Measurements from ENCODE around the gene ITGA5.

Gene ITGA5

DNA sequence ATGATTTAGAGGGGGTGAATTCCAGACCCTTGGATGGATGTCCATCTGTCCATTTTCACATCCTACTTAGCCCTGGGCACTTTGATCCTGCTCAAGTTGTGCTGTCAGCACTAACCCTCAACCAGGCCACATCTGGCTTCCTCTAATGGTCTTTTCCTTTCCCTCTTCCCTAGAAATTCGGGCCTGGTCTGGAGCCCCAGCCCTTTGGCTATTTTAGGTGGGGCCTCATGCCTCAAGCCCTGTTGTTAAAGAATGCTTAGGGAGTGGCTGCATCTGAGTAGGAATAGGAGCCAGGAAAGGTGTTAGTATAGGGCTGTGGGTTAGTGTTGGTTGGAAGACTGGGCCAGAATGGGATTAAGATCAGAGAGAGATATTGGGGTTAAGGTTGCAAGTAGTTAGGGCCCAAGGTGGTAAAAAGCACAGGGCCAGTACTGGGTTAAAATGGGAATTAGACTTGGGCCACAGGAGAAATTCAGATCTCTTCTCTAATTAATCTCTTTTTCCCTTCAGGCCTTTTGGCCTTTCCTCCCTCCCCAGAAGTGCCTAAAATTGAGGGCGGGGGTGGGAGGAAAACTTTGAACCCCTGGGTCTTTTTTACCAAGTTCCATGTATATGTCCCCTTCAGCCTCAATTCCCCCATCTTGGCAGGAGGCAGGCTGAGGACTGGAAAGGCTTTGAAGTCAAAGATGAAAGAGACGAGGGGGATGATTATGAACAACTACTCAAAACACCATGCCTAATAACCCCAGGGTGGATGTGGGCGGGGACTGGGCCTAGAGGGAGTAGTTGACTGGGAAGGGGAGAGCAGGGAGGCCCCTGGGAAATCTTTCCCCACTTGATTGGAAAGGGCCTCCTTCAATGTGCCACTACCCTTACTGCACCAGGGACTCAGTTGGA is 30.6 kb downstream of the ITGA5 start:
- H3K27me3 ChIP-seq (ENCODE audit: insufficient read depth, low read depth, severe bottlenecking): no peaks in the 10 kb centered on the region
- DNase-seq: no peak
- peaks cover 36% of the 10 kb centered on the region for H3K36me3 ChIP-seq
- TF ChIP-seq, protein P1, sequence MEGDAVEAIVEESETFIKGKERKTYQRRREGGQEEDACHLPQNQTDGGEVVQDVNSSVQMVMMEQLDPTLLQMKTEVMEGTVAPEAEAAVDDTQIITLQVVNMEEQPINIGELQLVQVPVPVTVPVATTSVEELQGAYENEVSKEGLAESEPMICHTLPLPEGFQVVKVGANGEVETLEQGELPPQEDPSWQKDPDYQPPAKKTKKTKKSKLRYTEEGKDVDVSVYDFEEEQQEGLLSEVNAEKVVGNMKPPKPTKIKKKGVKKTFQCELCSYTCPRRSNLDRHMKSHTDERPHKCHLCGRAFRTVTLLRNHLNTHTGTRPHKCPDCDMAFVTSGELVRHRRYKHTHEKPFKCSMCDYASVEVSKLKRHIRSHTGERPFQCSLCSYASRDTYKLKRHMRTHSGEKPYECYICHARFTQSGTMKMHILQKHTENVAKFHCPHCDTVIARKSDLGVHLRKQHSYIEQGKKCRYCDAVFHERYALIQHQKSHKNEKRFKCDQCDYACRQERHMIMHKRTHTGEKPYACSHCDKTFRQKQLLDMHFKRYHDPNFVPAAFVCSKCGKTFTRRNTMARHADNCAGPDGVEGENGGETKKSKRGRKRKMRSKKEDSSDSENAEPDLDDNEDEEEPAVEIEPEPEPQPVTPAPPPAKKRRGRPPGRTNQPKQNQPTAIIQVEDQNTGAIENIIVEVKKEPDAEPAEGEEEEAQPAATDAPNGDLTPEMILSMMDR (IDR thresholded peaks at IDR 0.05; ENCODE audit: low read depth, low read length): no peak
- H3K4me3 ChIP-seq (ENCODE audit: low read depth, low read length): no peak overlapping the region
- H3K9me3 ChIP-seq (ENCODE audit: severe bottlenecking): no peaks in the 10 kb centered on the region
- peak overlapping the region; percentile 99 for H3K27ac ChIP-seq

DNA sequence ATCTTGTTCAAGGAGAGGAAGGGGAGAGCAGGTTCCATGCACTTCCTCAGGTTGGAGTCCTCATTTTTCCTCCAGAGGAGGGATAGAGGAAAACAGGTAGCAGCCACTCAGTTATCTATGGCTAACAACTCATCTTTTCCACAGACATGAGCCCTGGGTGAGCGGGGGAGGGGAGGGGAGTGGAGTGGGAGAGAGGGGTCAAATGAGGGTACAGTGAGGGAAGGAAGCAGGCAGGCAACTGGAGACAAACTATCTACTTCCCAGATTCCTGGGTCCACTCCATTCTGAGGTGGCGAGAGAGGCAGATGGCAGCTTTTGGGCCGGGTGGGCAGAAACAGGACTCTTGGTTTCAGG is 32.0 kb downstream of the ITGA5 start:
- TF ChIP-seq, protein P1 (IDR thresholded peaks at IDR 0.05; ENCODE audit: low read depth, low read length): no peak
- peak overlapping the region; percentile 99 for H3K27ac ChIP-seq

DNA sequence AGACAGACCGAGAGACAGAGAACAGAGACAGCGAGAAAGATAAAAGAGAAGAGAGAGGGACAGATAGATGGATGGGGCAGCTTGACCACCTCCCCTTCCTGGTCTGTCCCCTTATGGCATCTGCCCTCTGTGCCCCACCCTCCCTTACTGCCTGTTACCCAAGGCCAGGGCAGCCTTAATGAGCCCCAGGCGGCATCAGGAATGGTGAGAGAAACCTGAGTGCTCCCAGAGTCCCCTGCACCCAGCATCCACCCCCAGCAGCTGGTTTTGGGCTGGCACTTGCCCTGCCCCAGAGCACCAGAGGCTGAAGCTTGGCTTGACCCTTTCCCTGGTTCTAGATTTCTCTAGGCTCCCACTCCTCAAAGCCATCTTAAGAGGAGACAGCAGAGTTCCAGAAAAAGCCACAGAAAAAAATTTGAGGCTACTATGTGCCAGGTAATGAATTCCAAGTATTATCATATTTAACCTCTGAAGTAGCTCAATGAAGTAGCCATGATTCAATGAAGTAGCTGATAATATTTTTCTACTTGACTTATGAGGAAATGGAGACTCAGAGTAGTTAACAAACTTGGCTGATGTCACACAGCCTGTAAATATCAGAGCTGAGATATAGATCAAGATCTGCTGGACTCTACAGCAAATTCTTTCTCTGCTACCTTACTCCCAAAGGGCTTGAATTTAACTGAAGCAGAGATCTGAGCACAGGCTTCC is 32.5 kb downstream of the ITGA5 start:
- TF ChIP-seq, protein P1 (IDR thresholded peaks at IDR 0.05; ENCODE audit: low read depth, low read length): no peak
- H3K27ac ChIP-seq: peak overlapping the region; percentile 99

More for the DNA sequence above, 32.0 kb downstream of the ITGA5 start:
- DNase-seq: peak; percentile 35
- H3K9me3 ChIP-seq (ENCODE audit: severe bottlenecking): no peaks in the 10 kb centered on the region
- no peaks in the 10 kb centered on the region for H3K27me3 ChIP-seq (ENCODE audit: insufficient read depth, low read depth, severe bottlenecking)
- H3K4me3 ChIP-seq (ENCODE audit: low read depth, low read length): no peak overlapping the region
- H3K36me3 ChIP-seq: peaks cover 50% of the 10 kb centered on the region

DNA sequence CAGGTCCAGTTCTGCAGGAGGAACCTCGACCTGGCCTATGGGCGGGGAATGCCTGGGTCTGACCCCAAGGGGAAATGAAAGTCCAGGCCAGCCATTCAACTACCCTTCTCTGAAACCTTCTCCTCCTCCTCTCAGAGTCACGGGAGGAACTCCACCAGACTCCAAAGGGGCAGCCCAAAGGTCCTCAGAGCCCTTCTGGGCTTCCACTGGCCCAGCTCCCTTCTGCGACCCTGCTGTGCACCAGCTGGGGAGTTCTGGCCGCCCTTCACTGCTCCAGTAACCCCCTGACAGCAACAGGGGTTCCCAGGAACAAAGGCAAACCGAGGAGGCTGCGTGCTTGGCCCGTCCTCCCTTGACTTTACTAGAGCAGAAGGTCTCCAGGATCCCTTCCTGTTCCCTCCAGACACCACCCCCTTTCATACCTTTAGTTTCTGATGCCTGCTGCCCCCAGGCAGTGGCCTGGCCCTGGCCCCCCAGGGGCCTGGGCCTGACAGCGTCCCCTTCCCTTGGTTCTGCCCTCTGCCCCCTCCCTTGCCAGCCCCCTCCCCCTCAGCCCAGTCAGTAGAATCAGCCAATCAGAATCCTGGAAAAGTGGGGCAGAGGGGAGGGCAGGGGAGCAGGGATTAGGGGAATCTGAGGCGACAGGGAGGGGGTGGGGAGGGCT is 33.7 kb downstream of the ITGA5 start:
- Histone ChIP-seq H3K4me3 (ENCODE audit: low read depth, low read length) (peak overlapping the region; percentile 75), H3K9me3 (ENCODE audit: severe bottlenecking) (no peaks in the 10 kb centered on the region), H3K27ac (peak overlapping the region; percentile 99), H3K36me3 (peaks cover 65% of the 10 kb centered on the region), H3K27me3 (ENCODE audit: insufficient read depth, low read depth, severe bottlenecking) (no peaks in the 10 kb centered on the region)
- TF ChIP-seq, protein P1 (IDR thresholded peaks at IDR 0.05; ENCODE audit: low read depth, low read length): no peak
- peak; percentile 92 for DNase-seq

More for the DNA sequence above, 32.5 kb downstream of the ITGA5 start:
- H3K27me3 ChIP-seq (ENCODE audit: insufficient read depth, low read depth, severe bottlenecking): no peaks in the 10 kb centered on the region
- H3K4me3 ChIP-seq (ENCODE audit: low read depth, low read length): no peak overlapping the region
- DNase-seq: no peak
- H3K36me3 ChIP-seq: peaks cover 56% of the 10 kb centered on the region
- H3K9me3 ChIP-seq (ENCODE audit: severe bottlenecking): no peaks in the 10 kb centered on the region

DNA sequence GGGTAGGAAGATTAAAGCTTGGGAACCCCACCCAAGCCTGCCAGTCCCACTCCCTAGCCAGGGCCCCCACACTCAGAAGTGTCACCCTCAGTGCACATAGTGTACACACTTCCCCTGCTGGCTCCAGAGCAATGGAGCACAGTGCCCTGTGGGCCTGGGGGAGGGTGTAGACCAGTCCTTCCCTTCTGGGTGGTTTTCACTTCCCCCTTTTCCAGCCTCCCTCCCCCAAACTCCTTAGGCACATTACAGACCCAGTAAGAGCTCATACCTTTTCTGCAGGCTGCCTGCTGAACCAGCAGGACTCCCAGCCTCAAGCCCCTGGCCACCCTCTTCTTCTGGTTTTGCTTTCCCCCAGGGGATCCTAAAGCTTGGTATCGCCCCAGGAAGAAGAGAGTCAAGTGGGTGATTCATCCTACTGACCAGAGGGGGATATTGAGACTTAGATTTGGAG is 34.5 kb downstream of the ITGA5 start, which contains the start of gene ZNF385A:
ZNF385A (minus strand) TSS at position 143 of the 451 bp plus-strand sequence. CDS start 219 bp downstream, outside the sequence.
- H3K9me3 ChIP-seq (ENCODE audit: severe bottlenecking): no peaks in the 10 kb centered on the region
- peak; percentile 24 for DNase-seq
- peak within 1 kb of the TSS; percentile 75 for H3K4me3 ChIP-seq (ENCODE audit: low read depth, low read length)
- H3K27me3 ChIP-seq (ENCODE audit: insufficient read depth, low read depth, severe bottlenecking): no peaks in the 10 kb centered on the region
- H3K27ac ChIP-seq: peak within 1 kb of the TSS; percentile 99
- TF ChIP-seq, protein P1 (IDR thresholded peaks at IDR 0.05; ENCODE audit: low read depth, low read length): no peak
- H3K36me3 ChIP-seq: peaks cover 69% of the 10 kb centered on the region
